Fibroblast of villous mesenchyme (primary cell): ENCODE data around the gene AATK. TPM values are rescaled to one million over a fixed set of nuclear protein-coding genes. Genes with fewer than 3 reads are reported as not detected.

ENCODE experiments used
- DNase-seq: peaks from one replicate; pipeline ENCODE4 v3.0.0-alpha.2; 2010; ENCODE audit warnings: low read depth
- H3K4me3 ChIP-seq: 2 replicates; pipeline ENCODE4 v1.5.1; 2011; ENCODE audit warnings: low read depth, mild to moderate bottlenecking, low read length
- CTCF ChIP-seq: IDR thresholded peaks from 2 replicates; pipeline ENCODE4 v1.5.1; 2012; ENCODE audit warnings: low read depth, mild to moderate bottlenecking, low read length; ENCODE audit not compliant: insufficient read depth
- total RNA-seq: library from RNA; depleted of rRNA; stranded (reverse); fragments of >200 nt; gene quantifications from 2 replicates; pipeline ENCODE4 v1.2.3, GENCODE V29; 2012

AATK gene
- total RNA-seq, 1 donor, result under 0.01 TPM

- no peak for TF ChIP-seq CTCF
Measured at GRCh38 chr17:81183316-81183715, 17.3 kb upstream of the AATK start.

GRCh38 chr17:81182596-81182995 is 16.6 kb upstream of the AATK start:
- no peak overlapping the region for H3K4me3 ChIP-seq
- DNase-seq, result no peak
- no peak for TF ChIP-seq CTCF

More at GRCh38 chr17:81183316-81183715, 17.3 kb upstream of the AATK start:
- DNase-seq, result no peak
- no peak overlapping the region for H3K4me3 ChIP-seq

- DNase-seq, result no peak
- no peak for TF ChIP-seq CTCF
Measured at GRCh38 chr17:81181811-81182185, 15.8 kb upstream of the AATK start.

GRCh38 chr17:81180836-81181810 is 15.1 kb upstream of the AATK start:
- no peak overlapping the region for H3K4me3 ChIP-seq
- no peak for DNase-seq
- TF ChIP-seq CTCF, result no peak

More at GRCh38 chr17:81181811-81182185, 15.8 kb upstream of the AATK start:
- H3K4me3 ChIP-seq, result no peak overlapping the region

- no peak for TF ChIP-seq CTCF
- DNase-seq, result no peak
- H3K4me3 ChIP-seq, result no peak overlapping the region
Measured at GRCh38 chr17:81179861-81180260, 13.8 kb upstream of the AATK start.

- H3K4me3 ChIP-seq, result no peak overlapping the region
- no peak for TF ChIP-seq CTCF
Measured at GRCh38 chr17:81179220-81179619, 13.2 kb upstream of the AATK start.

More at GRCh38 chr17:81179220-81179619, 13.2 kb upstream of the AATK start:
- DNase-seq, result no peak
